ENCODE results near the gene POTEG.
"Not testable (repeated sequence)": the region's sequence is repeated elsewhere in the genome, so short reads cannot be mapped to it uniquely, and the experiment has no call there.

POTEG gene

DNA sequence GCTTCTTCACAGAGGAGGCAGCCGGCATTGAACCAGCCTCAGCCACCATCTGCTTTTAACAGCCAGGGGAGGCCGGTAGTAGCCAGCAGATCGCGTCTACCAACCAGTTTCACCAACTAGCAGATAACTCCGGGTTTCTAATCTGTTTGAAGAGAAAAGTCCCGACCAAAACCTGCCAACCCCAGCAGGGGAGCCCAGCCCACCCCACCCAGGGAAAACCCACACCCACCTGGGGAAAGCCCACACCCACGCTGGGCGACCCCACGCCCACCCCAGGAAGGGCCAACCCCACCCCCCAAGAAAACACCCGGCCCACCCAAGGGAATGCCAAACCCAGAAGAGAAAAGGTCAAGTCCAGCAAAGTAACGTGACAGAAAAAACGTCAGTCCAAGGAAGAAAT lies at the start of gene POTEG:
Gene POTEG (minus strand): TSS at position 101 of the 400 bp plus-strand sequence. CDS start 52 bp downstream, at position 49.
- DNase-seq (ENCODE audit: low read depth in 2 of 2) = not testable (repeated sequence)

DNA sequence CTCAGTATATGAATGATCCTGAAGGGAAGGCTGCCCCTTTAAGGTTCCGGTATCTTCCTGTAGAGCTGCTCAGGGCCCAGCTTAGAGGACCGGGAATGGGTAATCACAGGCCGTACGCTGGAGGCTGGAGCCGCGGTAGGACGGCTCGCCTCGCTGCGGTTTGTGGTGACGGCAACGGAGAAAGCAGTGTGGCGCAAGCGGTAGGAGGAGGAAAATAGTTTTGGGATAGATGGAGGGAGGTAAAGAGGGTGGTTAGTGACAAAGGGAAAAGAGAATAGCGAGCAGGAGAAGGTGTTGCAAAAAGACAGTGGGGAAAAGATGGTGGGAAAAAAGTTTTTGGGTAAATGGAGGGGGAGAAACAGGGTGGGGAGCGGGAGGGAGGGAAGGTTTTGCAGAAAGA lies 48.0 kb upstream of the POTEG start:
- DNase-seq (ENCODE audit: low read depth in 2 of 2) = not testable (repeated sequence)

DNA sequence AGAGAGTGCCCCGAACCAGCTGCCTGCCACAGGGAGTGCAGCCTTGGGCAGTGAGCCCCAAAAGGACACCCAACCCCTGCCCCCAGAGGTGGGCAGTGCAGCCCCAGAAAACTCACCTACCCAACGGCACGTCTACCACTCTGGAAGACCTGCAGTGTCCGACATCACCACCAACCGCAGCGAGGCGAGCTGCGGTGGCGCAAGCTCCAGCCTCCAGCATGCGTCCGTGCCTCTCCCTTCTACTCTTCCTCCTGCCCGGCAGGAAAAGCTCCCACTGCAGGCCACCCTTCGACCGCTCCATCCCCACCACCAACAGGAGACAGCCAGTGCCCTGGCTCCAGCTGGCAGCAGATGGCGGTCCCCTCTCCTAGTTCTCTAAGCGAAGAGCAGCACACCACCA lies 47.3 kb upstream of the POTEG start:
- DNase-seq (ENCODE audit: low read depth in 2 of 2) = not testable (repeated sequence)

DNA sequence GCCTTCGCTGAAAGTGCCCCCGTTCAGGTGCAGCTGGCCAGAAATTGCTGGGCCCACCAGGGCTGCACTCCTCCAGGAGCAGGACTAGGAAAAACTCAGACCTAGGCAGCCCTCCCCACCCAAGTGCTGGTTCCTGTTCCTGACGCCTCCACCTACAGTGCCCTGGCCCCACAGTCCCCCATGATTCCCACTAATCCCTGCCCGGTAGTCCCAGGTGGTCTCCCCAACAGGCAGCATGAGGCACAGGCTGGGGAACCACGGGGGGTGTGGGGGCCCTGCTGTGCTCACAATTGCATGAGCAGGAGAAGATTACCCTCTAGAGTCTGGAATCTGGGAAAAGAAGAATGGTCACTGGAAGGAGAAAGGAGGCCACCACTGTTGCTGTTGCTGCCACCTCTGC lies 46.4 kb upstream of the POTEG start:
- not testable (repeated sequence) for DNase-seq (ENCODE audit: low read depth in 2 of 2)

DNA sequence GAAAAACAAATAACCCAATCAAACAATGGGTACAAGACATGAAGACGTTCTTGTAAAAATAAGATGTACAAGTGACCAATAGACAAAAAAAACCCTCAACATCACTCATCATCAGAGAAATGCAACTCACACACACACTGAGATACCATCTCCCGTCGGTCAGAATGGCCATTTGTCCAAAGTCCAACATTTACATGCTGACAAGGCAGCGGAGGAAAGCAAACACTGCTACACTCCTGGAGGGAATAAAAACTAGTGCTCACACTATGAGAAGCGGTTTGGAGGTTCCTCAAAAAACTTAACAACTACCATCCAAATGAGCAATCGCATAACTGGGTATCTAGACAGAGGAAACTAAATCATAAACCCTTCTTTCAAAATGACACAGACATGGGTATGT lies 11.6 kb upstream of the POTEG start:
- not testable (repeated sequence) for DNase-seq (ENCODE audit: low read depth in 2 of 2)

DNA sequence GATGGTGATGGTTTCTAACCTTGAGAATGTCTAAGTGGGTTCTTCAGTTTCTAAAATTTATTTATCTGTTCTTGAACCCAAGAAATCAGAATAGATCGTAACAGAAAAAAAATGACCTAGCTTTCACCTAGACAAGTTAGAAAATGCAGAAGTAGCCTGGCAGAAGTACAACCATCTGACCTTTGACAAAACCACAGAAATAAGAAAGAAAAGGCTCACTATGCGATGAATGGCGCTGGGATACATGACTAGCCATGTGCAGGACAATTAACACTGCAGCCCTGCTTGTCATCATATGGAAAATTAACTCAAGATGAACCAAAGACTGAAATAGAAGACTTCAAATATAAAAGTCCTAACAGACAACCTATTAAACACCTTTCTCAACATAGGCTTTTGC lies 5.7 kb upstream of the POTEG start:
- DNase-seq (ENCODE audit: low read depth in 2 of 2) = not testable (repeated sequence)

DNA sequence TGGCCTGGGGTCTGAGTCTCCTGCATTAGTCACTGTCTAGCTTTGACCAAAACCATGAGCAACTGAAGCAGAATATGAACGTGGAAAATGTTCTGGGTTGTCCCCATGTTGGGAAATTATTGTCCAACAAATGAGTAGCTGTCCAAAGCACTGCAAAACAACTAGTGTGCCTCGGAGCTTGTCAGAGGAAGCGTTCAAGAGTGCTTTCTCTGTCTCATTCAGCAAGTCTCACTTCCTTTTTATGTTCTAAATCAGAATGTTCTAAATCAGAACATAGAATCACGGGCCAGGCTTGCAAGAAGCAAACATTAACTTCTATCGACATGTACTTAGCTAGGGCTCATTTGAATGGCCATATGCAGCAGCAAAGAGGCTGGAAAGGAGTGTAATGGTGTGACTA lies 5.1 kb upstream of the POTEG start:
- DNase-seq (ENCODE audit: low read depth in 2 of 2) = not testable (repeated sequence)

DNA sequence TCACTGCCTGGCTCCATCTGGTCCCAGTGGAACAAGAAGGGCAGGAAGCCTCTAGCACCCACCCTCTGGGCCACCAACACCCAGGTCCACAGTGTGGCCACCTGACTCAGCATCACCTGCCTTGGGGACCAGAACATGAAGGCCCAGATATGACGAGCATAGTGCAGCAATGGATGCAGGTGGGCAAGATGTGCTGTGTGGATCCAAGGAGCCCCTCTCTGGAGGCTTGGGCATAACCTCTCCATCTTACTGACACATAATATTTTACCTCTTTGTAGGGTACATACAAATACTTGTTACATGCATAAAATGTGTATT lies 2.9 kb upstream of the POTEG start:
- not testable (repeated sequence) for DNase-seq (ENCODE audit: low read depth in 2 of 2)

DNA sequence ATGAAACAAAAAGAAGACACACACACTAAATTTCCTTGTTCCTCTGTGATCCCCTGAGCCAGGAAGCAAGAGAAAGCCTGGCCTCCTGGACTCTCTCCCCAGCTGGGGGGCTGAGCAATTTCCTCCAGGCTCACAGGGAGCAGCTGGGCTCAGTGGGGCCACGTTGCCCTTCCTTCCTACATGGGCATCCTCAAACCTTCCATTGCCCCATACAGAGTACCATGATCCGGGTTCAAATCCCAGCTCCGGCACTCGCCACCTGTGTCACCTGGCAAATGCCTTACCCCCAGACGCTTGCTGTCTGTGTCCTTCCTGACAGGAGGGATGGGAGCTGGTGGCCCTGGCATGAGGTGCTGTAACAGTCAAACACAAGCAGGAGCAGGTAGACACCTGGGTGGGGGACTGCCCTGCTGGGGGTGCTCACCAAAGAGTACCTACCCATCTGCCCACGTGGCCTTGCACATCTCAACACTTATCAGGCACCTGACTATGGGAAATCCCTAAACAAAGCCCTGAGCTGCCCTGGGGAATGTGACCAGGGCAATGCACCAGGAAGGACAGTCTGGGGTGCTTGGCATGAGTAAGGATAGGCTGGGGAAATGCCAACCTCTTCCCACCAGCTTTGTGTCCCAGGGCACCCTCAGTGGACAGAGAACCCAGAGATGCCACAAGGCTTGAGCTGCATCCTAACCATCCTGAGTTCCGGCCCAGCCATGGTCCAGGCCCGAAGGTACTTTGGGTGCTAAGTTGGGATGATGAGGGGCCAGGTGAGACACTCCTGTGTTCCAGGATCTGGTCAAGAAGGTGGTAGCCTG lies 2.4 kb upstream of the POTEG start:
- not testable (repeated sequence) for DNase-seq (ENCODE audit: low read depth in 2 of 2)

DNA sequence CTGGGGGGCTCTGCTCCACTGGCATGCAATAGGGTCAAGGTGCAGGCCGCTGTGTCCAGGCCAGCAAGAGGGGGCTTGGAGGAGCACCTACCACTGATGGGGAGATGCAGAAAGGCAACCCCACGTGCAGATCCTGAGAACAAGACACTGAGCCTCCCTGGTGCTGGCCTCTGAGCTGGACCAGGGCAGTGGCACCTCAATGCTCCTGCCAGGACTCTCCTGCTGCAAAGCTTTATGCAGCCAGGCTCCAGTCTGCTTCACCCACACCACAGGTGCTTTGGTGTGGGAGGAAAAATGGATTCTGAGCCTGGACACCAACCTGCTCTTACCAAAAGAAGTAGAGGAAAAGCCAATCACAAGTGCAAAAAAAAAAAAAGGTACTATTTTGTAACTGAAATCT lies 1.7 kb upstream of the POTEG start:
- not testable (repeated sequence) for DNase-seq (ENCODE audit: low read depth in 2 of 2)

DNA sequence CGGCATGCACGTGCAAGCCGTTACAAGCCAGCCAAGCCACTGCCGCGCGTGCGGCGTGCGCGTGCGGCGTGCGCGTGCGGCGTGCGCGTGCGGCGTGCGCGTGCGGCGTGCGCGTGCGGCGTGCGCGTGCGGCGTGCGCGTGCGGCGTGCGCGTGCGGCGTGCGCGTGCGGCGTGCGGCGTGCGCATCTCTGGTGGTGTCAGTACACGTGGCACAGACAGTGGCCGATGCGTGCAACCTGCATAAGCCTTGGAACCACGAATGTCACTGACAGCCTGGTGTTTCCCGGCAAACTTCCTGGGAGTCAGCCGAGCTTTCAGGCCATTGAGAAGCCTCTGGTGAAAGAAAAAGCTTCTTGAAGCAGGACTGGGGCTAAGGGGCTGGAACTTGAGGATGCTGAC lies 750 bp upstream of the POTEG start:
- not testable (repeated sequence) for DNase-seq (ENCODE audit: low read depth in 2 of 2)

DNA sequence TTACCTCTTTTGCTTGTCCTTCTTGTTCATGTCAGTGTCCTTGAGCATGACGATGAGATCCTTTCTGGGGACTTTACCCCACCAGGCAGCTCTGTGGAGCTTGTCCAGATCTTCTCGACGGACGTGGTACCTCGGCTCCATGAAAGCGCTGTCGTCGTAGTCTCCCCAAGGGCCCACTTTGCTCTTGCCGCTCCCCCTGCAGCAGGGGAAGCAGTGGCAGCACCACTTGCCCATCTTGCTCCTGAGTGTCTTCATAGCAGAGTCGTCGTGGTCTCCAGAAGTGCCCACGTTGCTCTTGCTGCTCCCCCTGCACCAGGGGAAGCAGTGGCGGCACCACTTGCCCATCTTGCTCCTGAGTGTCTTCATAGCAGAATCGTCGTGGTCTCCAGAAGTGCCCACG lies 376 bp downstream of the POTEG start:
- DNase-seq (ENCODE audit: low read depth in 2 of 2) = not testable (repeated sequence)

DNA sequence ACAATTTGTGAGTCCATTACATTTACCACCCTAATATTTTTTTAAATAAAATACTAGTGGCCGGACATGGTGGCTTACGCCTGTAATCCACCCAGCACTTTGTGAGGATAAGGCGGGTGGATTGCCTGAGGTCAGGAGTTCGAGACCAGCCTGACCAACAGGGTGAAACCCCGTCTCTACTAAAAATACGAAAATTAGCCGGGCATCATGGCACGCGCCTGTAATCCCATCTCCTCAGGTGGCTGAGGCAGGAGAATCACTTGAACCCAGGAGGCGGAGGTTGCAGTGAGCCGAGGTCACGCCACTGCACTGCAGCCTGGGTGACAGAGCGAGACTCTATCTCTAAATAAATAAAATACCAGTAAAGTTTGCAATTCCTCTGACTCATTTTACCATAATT lies 25.6 kb downstream of the POTEG start:
- DNase-seq (ENCODE audit: low read depth in 2 of 2) = not testable (repeated sequence)

DNA sequence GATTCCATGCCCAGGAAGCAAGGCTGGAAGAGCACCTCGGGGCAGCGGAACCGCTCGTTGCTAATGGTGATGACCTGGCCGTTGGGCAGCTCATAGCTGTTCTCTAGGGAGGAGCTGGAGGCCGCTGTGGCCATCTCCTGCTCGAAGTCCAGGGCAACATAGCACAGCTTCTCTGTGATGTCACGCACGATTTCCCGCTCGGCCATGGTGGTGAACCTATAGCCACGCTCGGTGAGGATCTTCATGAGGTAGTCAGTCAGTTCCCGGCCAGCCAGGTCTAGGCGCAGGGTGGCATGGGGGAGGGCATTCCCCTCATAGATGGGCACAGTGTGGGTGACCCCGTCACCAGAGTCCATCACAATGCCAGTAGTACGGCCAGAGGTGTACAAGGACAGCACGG lies 32.0 kb downstream of the POTEG start:
- DNase-seq (ENCODE audit: low read depth in 2 of 2) = not testable (repeated sequence)

DNA sequence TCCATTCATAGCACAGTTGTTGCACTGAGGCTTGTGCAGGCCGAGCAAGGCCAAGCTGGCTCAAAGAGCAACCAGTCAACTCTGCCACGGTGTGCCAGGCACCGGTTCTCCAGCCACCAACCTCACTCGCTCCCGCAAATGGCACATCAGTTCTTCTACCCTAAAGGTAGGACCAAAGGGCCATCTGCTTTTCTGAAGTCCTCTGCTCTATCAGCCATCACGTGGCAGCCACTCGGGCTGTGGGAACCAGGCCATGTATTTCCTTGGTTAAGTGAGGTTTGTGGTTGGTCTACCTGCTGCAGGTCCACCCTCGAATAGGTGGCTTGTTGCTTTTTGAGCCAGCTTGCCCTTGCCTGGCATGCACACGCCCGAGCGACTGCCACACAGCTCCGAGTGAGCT lies 39.4 kb downstream of the POTEG start:
- not testable (repeated sequence) for DNase-seq (ENCODE audit: low read depth in 2 of 2)

DNA sequence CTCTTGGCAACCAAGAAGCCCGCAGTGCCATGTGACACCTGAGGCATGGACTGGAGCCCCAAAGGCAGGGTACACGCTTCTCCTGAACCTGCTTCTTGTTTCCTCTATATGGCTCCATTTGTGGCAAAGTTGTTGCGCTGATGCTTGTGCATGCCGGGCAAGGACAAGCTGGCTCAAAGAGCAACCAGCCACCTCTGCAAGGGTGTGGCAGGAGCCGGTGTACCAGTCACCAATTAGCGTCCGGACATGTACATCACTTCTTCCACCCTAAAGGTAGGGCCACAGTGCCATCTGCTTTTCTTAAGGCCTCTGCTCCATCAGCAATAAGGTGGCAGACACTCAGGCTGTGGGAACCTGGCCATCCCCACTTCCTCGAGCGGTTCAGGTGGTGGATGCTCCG lies 43.9 kb downstream of the POTEG start:
- not testable (repeated sequence) for DNase-seq (ENCODE audit: low read depth in 2 of 2)

DNA sequence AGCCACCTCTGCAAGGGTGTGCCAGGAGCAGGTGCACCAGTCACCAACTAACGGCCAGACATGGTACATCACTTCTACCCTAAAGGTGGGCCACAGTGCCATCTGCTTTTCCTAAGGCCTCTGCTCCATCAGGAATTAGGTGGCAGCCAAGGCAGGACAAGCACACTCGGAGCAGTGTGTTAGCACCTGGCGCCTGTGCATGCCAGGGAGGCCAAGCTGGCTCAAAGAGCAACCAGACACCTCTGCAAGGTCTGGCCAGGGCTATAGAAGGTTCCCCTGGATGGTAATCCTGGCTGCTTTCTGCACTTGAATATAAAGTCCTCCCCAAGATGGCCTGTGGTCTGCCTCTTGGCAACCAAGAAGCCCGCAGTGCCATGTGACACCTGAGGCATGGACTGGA lies 45.4 kb downstream of the POTEG start:
- not testable (repeated sequence) for DNase-seq (ENCODE audit: low read depth in 2 of 2)

DNA sequence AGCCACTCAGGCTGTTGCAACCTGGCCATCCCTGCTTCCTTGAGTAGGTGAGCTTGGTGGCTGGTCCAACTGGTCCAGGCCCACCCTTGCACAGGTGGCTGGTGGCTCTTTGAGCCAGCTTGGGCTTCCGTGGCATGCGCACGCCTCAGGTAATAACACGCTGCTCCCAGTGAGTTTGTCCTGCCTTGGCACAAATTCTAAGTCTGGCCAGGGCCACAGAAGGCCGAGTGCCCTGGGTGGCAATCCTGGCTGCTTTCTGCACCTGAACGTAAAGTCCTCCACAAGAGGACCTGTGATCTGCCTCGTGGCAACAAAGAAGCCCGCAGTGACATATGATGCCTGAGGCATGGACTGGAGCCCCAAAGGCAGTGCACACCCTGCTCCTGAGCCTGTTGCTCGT lies 47.1 kb downstream of the POTEG start:
- DNase-seq (ENCODE audit: low read depth in 2 of 2) = not testable (repeated sequence)

DNA sequence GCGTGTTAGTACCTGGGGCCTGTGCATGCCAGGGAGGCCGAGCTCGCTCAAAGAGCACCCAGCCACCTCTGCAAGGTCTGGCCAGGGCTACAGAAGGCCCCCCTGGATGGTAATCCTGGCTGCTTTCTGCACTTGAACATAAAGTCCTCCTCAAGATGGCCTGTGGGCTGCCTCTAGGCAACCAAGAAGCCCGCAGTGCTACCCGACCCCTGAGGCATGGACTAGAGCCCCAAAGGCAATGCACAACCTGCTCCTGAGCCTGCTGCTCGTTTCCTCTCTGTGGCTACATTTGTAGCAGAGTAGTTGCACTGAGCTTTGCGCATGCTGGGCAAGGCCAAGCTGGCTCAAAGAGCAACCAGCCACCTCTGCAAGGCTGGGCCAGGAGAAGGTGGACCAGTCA lies 47.8 kb downstream of the POTEG start:
- DNase-seq (ENCODE audit: low read depth in 2 of 2) = not testable (repeated sequence)

DNA sequence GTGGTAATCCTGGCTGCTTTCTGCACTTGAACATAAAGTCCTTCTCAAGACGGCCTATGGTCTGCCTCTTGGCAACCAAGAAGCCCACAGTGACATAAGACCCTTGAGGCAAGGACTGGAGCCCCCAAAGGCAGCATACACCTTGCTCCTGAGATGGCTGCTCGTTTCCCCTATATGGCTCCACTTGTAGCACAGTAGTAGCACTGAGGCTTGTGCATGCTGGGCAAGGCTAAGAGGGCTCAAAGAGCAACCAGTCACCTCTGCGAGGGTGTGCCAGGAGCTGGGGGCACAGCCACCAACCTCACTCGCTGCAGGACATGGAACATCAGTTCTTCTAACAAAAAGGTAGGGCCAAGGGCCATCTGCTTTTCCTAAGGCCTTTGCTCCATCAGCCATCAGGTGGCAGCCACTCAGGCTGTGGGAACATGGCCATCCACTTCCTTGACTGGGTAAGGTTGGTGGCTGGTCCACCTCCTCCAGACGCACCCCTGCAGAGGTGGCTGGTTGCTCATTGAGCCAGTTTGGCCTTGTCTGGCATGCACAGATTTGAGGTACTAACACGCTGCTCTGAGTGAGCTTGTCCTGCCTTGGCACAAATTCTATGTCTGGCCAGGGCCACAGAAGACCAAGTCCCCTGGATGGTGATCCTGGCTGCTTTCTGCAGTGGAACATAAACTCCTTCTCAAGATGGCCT lies 49.9 kb downstream of the POTEG start:
- not testable (repeated sequence) for DNase-seq (ENCODE audit: low read depth in 2 of 2)

DNA sequence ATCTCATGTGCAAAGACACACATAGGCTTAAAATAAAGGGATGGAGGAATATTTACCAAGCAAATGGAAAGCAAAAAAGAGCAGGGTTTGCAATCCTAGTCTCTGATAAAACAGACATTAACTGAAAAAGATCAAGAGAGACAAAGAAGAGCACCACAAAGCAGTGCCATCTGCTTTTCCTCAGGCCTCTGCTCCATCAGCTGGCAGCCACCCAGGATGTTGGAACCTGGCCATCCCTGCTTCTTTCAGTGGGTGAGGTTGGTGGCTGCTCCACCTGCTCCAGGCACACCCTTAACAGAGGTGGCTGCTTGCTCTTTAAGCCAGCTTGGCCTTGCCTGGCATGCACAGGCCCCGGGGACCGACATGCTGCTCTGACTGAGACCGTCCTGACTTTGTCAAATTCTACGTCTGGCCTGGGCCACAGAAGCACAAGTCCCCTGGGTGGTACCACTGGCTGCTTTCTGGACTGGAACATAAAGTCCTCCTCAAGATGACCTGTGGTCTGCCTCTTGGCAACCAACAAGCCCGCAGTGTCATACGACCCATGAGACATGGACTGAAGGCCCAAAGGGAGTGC lies 51.0 kb downstream of the POTEG start:
- not testable (repeated sequence) for DNase-seq (ENCODE audit: low read depth in 2 of 2)

DNA sequence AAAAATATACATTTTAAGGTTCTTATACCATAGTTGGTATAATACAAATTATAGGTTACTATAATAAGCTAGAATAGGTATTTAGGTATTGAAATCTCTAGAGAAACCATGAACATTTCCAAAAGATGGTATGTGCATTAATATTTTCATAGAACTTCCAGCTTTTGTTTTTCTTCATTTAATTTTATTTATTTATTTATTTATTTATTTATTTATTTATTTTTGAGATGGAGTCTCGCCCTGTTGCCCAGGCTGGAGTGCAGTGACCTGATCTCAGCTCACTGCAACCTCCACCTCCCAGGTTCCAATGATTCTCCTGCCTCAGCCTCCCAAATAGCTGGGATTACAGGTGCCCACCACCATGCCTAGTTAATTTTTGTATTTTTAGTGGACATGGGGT lies 54.0 kb downstream of the POTEG start:
- not testable (repeated sequence) for DNase-seq (ENCODE audit: low read depth in 2 of 2)

DNA sequence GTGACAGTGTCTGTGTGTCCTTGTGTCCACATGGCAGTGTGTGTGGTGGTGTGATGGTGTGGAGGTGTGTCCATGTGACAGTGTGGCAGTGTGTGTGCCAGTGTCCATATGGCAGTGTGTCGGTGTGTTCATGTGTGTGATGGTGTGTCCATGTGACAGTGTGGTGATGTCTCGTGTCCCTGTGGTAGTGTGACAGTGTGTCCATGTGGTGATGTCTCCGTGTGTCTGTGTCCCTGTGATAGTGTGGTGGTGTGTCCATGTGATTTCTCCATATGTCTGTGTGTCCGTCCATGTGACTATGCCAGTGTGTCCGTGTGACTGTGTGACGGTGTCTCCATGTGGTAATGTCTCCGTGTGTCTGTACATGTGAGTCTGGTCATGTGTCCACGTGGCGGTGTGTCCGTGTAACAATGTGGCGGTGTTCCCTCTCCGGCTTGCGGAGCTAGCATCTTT lies 59.7 kb downstream of the POTEG start:
- not testable (repeated sequence) for DNase-seq (ENCODE audit: low read depth in 2 of 2)

All from stimulated activated CD4-positive, alpha-beta T cell treated with anti-CD3 and anti-CD28 coated beads, Interleukin-12 subunit alpha, Interleukin-12 subunit beta, amount 100 ng/mL, for 24 hours (primary cell).